Measurements from ENCODE around the gene CARS2.

DNA sequence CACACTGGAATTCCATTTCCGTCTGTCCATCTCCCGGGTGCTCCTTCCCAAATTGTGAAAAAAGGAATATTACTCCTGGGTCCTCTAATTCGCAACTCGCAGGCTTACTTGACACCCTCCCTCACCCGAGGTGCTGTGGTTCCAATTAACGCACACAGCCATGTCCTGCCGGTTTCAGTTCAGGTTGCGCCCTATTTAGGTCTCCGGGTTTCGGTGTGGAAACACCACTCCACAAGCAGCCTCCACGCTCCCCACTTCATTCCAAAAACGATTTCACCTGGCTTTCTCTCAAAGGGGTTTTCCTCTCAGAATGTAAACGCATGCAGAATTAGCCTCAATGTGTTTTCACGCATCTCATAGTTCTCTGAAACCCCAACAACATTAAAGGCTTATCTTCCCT lies 52.6 kb downstream of the CARS2 start:
- TF ChIP-seq, protein P1, sequence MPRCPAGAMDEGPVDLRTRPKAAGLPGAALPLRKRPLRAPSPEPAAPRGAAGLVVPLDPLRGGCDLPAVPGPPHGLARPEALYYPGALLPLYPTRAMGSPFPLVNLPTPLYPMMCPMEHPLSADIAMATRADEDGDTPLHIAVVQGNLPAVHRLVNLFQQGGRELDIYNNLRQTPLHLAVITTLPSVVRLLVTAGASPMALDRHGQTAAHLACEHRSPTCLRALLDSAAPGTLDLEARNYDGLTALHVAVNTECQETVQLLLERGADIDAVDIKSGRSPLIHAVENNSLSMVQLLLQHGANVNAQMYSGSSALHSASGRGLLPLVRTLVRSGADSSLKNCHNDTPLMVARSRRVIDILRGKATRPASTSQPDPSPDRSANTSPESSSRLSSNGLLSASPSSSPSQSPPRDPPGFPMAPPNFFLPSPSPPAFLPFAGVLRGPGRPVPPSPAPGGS (IDR thresholded peaks at IDR 0.05): no peak
- TF ChIP-seq CTCF (IDR thresholded peaks at IDR 0.05): no peak
- TF ChIP-seq CEBPB (IDR thresholded peaks at IDR 0.05): no peak
- no peak for TF ChIP-seq RCOR1 (IDR thresholded peaks at IDR 0.05; ENCODE audit: low read depth, low read length)
- TF ChIP-seq POLR2A (IDR thresholded peaks at IDR 0.05; ENCODE audit: low read length): no peak
- TF ChIP-seq, protein P2, sequence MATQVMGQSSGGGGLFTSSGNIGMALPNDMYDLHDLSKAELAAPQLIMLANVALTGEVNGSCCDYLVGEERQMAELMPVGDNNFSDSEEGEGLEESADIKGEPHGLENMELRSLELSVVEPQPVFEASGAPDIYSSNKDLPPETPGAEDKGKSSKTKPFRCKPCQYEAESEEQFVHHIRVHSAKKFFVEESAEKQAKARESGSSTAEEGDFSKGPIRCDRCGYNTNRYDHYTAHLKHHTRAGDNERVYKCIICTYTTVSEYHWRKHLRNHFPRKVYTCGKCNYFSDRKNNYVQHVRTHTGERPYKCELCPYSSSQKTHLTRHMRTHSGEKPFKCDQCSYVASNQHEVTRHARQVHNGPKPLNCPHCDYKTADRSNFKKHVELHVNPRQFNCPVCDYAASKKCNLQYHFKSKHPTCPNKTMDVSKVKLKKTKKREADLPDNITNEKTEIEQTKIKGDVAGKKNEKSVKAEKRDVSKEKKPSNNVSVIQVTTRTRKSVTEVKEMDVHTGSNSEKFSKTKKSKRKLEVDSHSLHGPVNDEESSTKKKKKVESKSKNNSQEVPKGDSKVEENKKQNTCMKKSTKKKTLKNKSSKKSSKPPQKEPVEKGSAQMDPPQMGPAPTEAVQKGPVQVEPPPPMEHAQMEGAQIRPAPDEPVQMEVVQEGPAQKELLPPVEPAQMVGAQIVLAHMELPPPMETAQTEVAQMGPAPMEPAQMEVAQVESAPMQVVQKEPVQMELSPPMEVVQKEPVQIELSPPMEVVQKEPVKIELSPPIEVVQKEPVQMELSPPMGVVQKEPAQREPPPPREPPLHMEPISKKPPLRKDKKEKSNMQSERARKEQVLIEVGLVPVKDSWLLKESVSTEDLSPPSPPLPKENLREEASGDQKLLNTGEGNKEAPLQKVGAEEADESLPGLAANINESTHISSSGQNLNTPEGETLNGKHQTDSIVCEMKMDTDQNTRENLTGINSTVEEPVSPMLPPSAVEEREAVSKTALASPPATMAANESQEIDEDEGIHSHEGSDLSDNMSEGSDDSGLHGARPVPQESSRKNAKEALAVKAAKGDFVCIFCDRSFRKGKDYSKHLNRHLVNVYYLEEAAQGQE (IDR thresholded peaks at IDR 0.05): no peak
- TF ChIP-seq EP300 (IDR thresholded peaks at IDR 0.05): no peak
- no peak for TF ChIP-seq POLR2AphosphoS2 (conservative IDR thresholded peaks at IDR 0.05; ENCODE audit: low read length)
- TF ChIP-seq CBX8 (IDR thresholded peaks at IDR 0.05): no peak
- TF ChIP-seq, protein P3, sequence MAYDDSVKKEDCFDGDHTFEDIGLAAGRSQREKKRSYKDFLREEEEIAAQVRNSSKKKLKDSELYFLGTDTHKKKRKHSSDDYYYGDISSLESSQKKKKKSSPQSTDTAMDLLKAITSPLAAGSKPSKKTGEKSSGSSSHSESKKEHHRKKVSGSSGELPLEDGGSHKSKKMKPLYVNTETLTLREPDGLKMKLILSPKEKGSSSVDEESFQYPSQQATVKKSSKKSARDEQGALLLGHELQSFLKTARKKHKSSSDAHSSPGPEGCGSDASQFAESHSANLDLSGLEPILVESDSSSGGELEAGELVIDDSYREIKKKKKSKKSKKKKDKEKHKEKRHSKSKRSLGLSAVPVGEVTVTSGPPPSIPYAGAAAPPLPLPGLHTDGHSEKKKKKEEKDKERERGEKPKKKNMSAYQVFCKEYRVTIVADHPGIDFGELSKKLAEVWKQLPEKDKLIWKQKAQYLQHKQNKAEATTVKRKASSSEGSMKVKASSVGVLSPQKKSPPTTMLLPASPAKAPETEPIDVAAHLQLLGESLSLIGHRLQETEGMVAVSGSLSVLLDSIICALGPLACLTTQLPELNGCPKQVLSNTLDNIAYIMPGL (CRISPR knock-in tag; IDR thresholded peaks at IDR 0.05; ENCODE audit: borderline replicate concordance): no peak
- no peak for TF ChIP-seq JUNB (IDR thresholded peaks at IDR 0.05)
- no peak for TF ChIP-seq RFX5 (IDR thresholded peaks at IDR 0.05)
